ENCODE data around the gene KCTD18.

Gene KCTD18

GRCh38 chr2:200452377-200452776, 57.5 kb downstream of the KCTD18 start:
- TF ChIP-seq, protein P1, sequence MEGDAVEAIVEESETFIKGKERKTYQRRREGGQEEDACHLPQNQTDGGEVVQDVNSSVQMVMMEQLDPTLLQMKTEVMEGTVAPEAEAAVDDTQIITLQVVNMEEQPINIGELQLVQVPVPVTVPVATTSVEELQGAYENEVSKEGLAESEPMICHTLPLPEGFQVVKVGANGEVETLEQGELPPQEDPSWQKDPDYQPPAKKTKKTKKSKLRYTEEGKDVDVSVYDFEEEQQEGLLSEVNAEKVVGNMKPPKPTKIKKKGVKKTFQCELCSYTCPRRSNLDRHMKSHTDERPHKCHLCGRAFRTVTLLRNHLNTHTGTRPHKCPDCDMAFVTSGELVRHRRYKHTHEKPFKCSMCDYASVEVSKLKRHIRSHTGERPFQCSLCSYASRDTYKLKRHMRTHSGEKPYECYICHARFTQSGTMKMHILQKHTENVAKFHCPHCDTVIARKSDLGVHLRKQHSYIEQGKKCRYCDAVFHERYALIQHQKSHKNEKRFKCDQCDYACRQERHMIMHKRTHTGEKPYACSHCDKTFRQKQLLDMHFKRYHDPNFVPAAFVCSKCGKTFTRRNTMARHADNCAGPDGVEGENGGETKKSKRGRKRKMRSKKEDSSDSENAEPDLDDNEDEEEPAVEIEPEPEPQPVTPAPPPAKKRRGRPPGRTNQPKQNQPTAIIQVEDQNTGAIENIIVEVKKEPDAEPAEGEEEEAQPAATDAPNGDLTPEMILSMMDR (IDR thresholded peaks at IDR 0.05; ENCODE audit: insufficient read depth, low read depth, low read length, missing control alignments): no peak
- H3K4me3 ChIP-seq (ENCODE audit: low read length): no peak overlapping the region
- DNase-seq (ENCODE audit: low read depth): no peak

- no peak overlapping the region for H3K4me3 ChIP-seq (ENCODE audit: low read length)
- DNase-seq (ENCODE audit: low read depth): no peak
- TF ChIP-seq, protein P1 (IDR thresholded peaks at IDR 0.05; ENCODE audit: insufficient read depth, low read depth, low read length, missing control alignments): no peak
Measured at GRCh38 chr2:200451511-200451910, 58.4 kb downstream of the KCTD18 start.

- H3K4me3 ChIP-seq (ENCODE audit: low read length): no peak overlapping the region
- TF ChIP-seq, protein P1 (IDR thresholded peaks at IDR 0.05; ENCODE audit: insufficient read depth, low read depth, low read length, missing control alignments): no peak
- no peak for DNase-seq (ENCODE audit: low read depth)
Measured at GRCh38 chr2:200450288-200450687, 59.6 kb downstream of the KCTD18 start.

DNA sequence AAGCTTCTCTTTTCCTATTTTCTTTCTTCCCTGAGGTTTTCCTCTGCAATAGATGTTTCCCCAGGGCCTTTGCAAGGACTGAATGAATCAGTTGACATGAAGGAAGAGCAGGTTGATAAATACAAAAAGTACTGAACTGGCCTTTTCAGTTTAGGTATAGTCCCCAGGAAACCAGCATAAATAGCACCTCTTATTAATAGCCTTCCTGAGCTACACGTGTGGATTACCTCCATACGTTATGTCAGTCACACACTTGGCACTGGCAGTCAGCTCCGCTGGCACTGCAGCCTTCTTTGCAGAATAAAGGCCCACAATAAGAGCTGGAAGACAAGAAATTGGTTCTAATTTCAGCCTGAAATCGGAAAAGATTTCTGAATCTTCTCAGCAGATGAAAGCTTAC, 60.7 kb downstream of the KCTD18 start:
- no peak for DNase-seq (ENCODE audit: low read depth)
- no peak overlapping the region for H3K4me3 ChIP-seq (ENCODE audit: low read length)
- TF ChIP-seq, protein P1 (IDR thresholded peaks at IDR 0.05; ENCODE audit: insufficient read depth, low read depth, low read length, missing control alignments): no peak

GRCh38 chr2:200448455-200448854, 61.4 kb downstream of the KCTD18 start:
- TF ChIP-seq, protein P1 (IDR thresholded peaks at IDR 0.05; ENCODE audit: insufficient read depth, low read depth, low read length, missing control alignments): no peak
- DNase-seq (ENCODE audit: low read depth): no peak
- H3K4me3 ChIP-seq (ENCODE audit: low read length): no peak overlapping the region

DNA sequence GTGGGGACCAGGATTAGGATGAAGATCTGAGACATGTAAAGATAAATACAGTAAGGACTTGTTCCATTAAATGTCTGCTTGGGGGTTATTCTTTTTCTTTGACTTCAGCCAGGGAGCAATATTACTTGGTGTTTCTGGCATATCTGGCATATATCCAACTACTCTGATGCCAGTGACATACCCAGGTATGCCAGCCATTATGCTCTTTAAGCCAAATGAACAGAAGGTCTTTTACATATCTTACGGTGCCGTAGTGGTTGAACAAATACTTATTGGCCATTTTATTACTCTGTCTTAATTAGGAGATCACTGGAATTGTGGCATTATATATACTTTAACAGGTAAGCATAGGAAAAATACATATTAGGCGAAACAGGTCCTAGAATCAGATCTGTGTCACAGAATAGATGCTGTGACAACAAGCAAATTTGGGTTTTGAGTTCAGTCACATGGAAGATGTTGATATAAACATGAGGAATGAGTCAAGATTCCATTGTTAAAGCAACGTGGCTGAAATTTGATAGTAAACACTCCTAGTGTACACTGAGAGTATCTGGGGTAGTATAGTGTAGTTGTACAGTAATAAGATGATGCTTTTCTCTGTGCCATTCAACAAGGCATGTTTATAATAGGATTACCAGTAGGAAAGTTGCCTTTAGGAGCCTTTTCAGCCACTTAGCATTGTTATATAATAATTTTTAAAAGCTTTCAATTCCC, 62.6 kb downstream of the KCTD18 start:
- TF ChIP-seq, protein P1 (IDR thresholded peaks at IDR 0.05; ENCODE audit: insufficient read depth, low read depth, low read length, missing control alignments): no peak
- no peak for DNase-seq (ENCODE audit: low read depth)
- no peak overlapping the region for H3K4me3 ChIP-seq (ENCODE audit: low read length)

- TF ChIP-seq, protein P1 (IDR thresholded peaks at IDR 0.05; ENCODE audit: insufficient read depth, low read depth, low read length, missing control alignments): no peak
- H3K4me3 ChIP-seq (ENCODE audit: low read length): no peak overlapping the region
- no peak for DNase-seq (ENCODE audit: low read depth)
Measured at GRCh38 chr2:200446612-200447011, 63.3 kb downstream of the KCTD18 start.
